OCI-LY1 (cell line): ENCODE data around the gene PPP2R5C.

ENCODE experiments used
- EZH2 ChIP-seq: fragments of 200-600 bp; sonication (generic), shearing (Covaris generic); IDR thresholded peaks from 2 replicates; pipeline ENCODE4 v1.8.0; 2017; ENCODE audit warnings: borderline replicate concordance, mixed run types, mild to moderate bottlenecking, antibody characterized with exemption, low read length, moderate library complexity, mixed read lengths
- TF ChIP-seq, protein P1 (sequence below): fragments of 200-600 bp; sonication (generic), shearing (Covaris generic); IDR thresholded peaks from 2 replicates; pipeline ENCODE4 v1.5.1; 2017; ENCODE audit warnings: mild to moderate bottlenecking, antibody characterized with exemption, low read length, moderate library complexity, mixed read lengths

DNA sequence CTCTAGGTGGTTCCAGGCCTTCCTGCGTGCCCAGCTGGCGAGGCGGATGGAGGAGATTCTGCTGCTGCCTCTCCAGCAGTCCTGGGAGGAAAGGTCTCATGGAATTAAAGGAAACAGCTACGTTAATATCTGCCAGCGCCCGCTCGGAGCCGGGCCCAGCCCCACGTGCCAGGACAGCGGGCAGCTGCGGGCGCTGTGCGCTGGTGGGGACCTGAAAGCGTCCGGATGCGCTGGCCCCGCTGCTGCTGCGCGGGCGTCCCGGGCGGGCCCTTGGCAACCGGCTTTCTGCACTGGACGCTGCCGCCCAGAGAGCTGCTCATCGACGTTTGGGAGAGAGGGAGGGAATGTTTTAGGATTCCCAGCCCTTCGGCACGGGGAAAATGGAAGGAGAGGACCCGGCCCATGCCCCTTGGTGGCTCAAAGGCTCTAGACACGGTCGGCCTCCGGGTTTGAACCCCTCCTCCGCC is 194.2 kb downstream of the PPP2R5C start:
- TF ChIP-seq, protein P1, sequence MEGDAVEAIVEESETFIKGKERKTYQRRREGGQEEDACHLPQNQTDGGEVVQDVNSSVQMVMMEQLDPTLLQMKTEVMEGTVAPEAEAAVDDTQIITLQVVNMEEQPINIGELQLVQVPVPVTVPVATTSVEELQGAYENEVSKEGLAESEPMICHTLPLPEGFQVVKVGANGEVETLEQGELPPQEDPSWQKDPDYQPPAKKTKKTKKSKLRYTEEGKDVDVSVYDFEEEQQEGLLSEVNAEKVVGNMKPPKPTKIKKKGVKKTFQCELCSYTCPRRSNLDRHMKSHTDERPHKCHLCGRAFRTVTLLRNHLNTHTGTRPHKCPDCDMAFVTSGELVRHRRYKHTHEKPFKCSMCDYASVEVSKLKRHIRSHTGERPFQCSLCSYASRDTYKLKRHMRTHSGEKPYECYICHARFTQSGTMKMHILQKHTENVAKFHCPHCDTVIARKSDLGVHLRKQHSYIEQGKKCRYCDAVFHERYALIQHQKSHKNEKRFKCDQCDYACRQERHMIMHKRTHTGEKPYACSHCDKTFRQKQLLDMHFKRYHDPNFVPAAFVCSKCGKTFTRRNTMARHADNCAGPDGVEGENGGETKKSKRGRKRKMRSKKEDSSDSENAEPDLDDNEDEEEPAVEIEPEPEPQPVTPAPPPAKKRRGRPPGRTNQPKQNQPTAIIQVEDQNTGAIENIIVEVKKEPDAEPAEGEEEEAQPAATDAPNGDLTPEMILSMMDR = no peak
- no peak for TF ChIP-seq EZH2
